A549 treated with RU486 at 1 μM for 4 hours (cell line): ENCODE measurements around the gene GGA2. TPM values are rescaled to one million over a fixed set of nuclear protein-coding genes. Genes with fewer than 3 reads are reported as not detected.

Source experiments
- total RNA-seq: library from RNA; stranded (reverse); fragments of 200-300 nt; extraction: Qiagen RNA extraction; gene quantifications from 5 replicates; pipeline ENCODE4 v1.2.3, GENCODE V29; 2022; ENCODE audit warnings: low read depth

Gene GGA2
- total RNA-seq: 27.5 to 30.2 TPM (median 29.4 TPM) in 5 replicates

GRCh38 chr16:23510164-23510914 lies at the start of gene GGA2:
GGA2 (minus strand) TSS chr16:23510494; CDS start chr16:23510411, 83 bp downstream.

GRCh38 chr16:23556881-23557778 lies 46.8 kb upstream of the GGA2 start, which contains the start of the genes EARS2 and UBFD1:
EARS2 (minus strand) TSS chr16:23557350; CDS start chr16:23557343, 7 bp downstream.
UBFD1 (plus strand) TSS chr16:23557727; CDS start chr16:23557743, 16 bp downstream.

DNA sequence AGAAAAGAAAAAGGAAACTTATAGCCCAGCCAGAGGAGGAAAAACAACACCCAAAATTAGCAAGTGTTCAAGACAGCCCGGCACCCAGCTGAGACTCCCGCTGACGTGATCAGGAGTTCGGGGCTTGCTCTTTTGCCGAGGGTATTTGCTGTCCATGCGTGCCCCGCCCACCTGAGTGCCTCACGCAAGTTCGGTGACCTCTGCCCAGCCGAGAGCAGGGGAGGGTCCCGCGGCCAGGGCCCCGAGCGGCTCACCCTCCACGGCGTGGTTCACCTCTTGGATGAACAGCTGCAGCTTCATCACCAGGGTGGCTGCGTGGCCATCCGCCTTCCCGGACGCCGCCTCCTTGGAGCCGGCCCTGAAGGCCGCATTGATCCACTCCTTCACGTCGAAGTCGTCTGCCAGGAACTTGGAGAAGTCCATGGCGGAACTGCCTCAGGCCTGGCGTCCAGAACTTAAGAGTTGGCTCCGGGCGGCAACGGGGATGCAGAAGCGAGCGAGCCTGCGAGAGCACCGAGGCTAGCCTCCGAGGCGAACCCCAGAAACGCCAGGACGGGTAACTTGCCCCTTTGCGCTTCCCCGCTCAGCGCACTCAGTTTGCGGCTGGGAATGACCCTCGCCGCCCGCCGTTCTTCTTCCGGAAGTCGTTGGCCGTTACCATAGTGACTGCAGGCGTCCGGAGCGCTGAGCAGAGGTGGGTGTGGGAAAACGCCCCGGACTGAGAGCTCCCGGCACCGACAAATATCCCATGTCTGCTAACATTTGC lies 57.5 kb downstream of the GGA2 start, which contains the start of gene COG7:
COG7 (minus strand) TSS at position 618 of the 766 bp plus-strand sequence; CDS start at position 423, 195 bp downstream.

Other genes starting within 250 kb of the GGA2 start
- gene SCNN1B, start 208.2 kb downstream of the GGA2 start, total RNA-seq: 0.05 to 0.26 TPM (median 0.18 TPM) in 4 of 5 replicates, not detected in the other
- 13.9 to 18.7 TPM (median 17.6 TPM) in 5 replicates for gene COG7, start 57.3 kb downstream of the GGA2 start, total RNA-seq
- gene EARS2, start 46.9 kb upstream of the GGA2 start, total RNA-seq: 23.5 to 32.6 TPM (median 30.8 TPM) in 5 replicates
- 39.0 to 60.1 TPM (median 55.9 TPM) in 5 replicates for gene UBFD1, start 47.2 kb upstream of the GGA2 start, total RNA-seq
- 163 to 188 TPM (median 181 TPM) in 5 replicates for gene NDUFAB1, start 85.8 kb upstream of the GGA2 start, total RNA-seq
- gene PALB2, start 130.8 kb upstream of the GGA2 start, total RNA-seq: 9.3 to 13.1 TPM (median 12.3 TPM) in 5 replicates
- gene DCTN5, start 131.0 kb upstream of the GGA2 start, total RNA-seq: 63.6 to 75.5 TPM (median 72.7 TPM) in 5 replicates
- gene PLK1, start 168.4 kb upstream of the GGA2 start, total RNA-seq: 153 to 178 TPM (median 167 TPM) in 5 replicates
- gene ERN2, start 202.7 kb upstream of the GGA2 start, total RNA-seq: not detected in 5 replicates
- not detected in 5 replicates for gene CHP2, start 244.5 kb upstream of the GGA2 start, total RNA-seq